Measurements from ENCODE around the gene NOP58.

DNA sequence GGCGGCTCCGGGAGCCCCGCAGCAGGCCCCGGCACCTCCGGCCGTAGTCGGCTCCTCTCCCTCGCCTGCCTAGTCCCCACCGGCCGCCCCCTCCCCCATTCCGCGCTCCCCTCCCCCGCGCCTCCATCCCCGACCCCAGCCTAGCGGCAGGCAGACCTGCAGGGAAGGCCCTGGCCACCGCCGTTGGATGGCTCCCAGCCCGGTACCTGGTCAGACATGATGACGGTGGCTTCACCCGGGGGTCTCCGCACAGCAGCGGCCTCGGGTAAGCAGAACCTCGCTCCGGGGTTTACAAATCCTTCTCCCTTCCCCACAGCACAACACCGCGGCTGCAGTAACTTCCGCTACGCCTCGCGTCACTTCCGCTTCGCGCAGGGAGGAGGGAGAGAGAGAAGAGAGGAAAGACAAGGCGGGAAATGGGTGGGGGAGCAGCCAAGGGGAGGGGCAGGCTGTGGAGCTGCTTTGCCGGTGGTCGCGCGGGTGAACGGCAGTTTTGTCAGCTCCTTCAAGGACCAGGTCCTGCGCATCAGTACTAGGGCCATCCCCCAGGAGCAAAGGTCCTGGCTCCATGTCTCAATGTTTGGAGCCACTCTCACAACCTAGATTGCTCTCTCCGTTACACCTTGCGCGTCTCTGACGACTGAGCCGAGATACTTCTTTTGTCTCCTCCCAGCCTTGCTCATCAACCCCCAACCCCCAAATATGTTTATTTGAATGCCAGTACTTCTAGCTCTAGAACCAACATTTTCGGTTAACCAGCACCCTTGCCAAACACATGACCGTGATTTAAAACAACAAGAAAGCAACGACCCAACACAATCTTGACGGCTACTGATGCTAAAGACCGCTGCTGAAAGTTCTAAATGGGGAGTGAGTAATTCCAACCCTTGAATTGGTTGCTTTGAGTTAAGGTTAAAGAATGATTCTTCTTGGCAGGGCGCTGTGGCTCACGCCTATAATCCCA, 27.0 kb upstream of the NOP58 start, which contains the start of gene SUMO1:
- TF ChIP-seq CTCF (IDR thresholded peaks at IDR 0.05) (no peak), EP300 (IDR thresholded peaks at IDR 0.05) (no peak)
